ENCODE measurements around the gene ITLN2. TPM values are rescaled to one million over a fixed set of nuclear protein-coding genes. Genes with fewer than 3 reads are reported as not detected.

Gene ITLN2
- total and polyA plus RNA-seq, 2 of the 8 experiments (the other 6 are each of a cell fraction or from before 2014, with no cell fraction given), result 4.7 to 6.3 TPM

DNA sequence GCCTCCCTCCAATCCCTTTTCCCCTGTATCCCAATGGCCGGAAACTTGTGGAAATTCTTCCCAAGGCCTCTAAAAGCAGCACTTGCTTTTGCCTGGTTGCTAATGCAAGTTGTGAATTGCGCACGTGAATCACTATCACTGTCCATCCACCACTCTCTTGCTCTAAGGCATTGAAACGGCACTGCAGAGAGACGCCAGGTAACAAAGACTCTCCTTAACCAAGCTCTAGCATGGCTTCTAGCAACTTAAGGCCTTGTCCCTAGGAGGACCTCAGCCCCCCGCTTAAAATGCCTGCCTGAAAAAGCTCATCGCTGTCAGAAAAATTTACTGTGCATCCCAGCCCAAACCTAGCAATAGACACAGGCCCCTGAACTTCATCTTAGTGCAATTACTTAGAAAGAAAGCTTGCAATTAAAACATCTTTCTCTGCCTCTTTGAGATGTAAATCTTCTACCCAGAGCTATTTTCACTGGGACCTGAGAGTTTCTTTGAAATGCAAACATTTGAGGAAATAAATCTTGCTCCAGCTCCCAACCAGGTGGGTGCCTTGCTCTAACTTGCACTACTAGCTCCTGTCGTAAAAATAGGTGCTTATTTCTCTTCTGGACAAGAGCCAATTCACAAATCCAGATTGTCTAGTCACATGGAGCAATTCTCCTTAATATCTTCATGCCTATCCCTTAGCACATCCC is 32.9 kb upstream of the ITLN2 start (continued):
- TF ChIP-seq ATF2 (IDR thresholded peaks at IDR 0.05; ENCODE audit: low read length), result no peak
- TF ChIP-seq, protein P1, sequence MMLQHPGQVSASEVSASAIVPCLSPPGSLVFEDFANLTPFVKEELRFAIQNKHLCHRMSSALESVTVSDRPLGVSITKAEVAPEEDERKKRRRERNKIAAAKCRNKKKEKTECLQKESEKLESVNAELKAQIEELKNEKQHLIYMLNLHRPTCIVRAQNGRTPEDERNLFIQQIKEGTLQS (IDR thresholded peaks at IDR 0.05; ENCODE audit: insufficient read depth, low read depth, low read length), result no peak
- no peak for TF ChIP-seq RXRA (IDR thresholded peaks at IDR 0.05; ENCODE audit: insufficient read depth, low read depth, low read length)
- no peak for TF ChIP-seq HDAC2 (IDR thresholded peaks at IDR 0.05; ENCODE audit: borderline replicate concordance in 1 of 2, low read depth in 2 of 2, low read length in 2 of 2)
- TF ChIP-seq GABPA (IDR thresholded peaks at IDR 0.05; ENCODE audit: borderline replicate concordance, insufficient read depth, low read length), result no peak
- 0 out of 2 replicates have a peak, but pooled peaks have one; percentile 44 for TF ChIP-seq POU5F1 (IDR thresholded peaks at IDR 0.05; ENCODE audit: low read depth, low read length)
- no peak for TF ChIP-seq MAFK (IDR thresholded peaks at IDR 0.05; ENCODE audit: low read depth, low read length)
- no peak for TF ChIP-seq TAF1 (IDR thresholded peaks at IDR 0.05; ENCODE audit: low read depth, low read length)
- TF ChIP-seq CHD1 (IDR thresholded peaks at IDR 0.05; ENCODE audit: low read depth, low read length), result no peak

Measured in H1 (cell line).